PFSK-1 (cell line): ENCODE measurements around the gene GRM4.

Experiments
- POLR2AphosphoS5 ChIP-seq: IDR thresholded peaks from 2 replicates; pipeline ENCODE4 v1.6.1; 2012; ENCODE audit warnings: low read depth, mild to moderate bottlenecking, control low read depth, low read length, moderate library complexity
- SIN3A ChIP-seq: IDR thresholded peaks from 2 replicates; pipeline ENCODE4 v1.6.1; 2012; ENCODE audit warnings: mild to moderate bottlenecking, low read length, moderate library complexity, borderline replicate concordance; ENCODE audit not compliant: insufficient read depth
- TAF1 ChIP-seq: IDR thresholded peaks from 2 replicates; pipeline ENCODE4 v1.6.1; 2012; ENCODE audit warnings: low read length, control low read depth, borderline replicate concordance; ENCODE audit not compliant: insufficient read depth

GRCh38 chr6:34120953-34121675 lies 24.8 kb downstream of the GRM4 start:
- no peak for TF ChIP-seq POLR2AphosphoS5
- TF ChIP-seq TAF1, result no peak
- no peak for TF ChIP-seq SIN3A
